Measurements from ENCODE around the gene BIRC6.

The BIRC6 gene

DNA sequence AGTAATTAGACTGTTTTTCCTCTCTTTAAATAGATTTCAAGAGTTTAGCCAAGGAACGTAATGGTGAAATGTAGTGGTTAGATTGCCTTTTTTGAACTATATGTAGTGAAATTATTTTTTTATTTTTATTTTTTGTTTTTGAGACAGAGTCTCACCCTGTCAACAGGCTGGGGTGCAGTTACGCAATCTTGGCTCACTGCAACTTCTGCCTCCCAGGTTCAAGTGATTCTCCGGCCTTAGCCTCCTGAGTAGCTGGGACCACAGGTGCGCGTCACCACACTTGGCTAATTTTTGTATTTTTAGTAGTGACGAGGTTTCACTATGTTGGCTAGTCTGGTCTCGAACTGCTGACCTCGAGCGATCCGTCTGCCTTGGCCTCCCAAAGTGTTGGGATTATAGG, 60.8 kb downstream of the BIRC6 start:
- Histone ChIP-seq H3K9me3 (ENCODE audit: insufficient read depth, low read length) (no peaks in the 10 kb centered on the region), H3K79me2 (ENCODE audit: insufficient read depth, low read length) (peaks cover 63% of the 10 kb centered on the region), H2AFZ (ENCODE audit: low read depth, low read length, severe bottlenecking) (no peak overlapping the region), H3K4me2 (ENCODE audit: low read depth, low read length, poor library complexity, severe bottlenecking) (no peak overlapping the region), H3F3A (ENCODE audit: insufficient read depth) (peaks cover 7% of the 10 kb centered on the region; the same call in 1 of the 2 replicates), H3K9me2 (replicated peaks; ENCODE audit: insufficient read depth, low read length) (no peaks in the 10 kb centered on the region), H3K36me3 (ENCODE audit: low read length) (peaks cover 14% of the 10 kb centered on the region; the same call in 1 of the 2 replicates), H3K9ac (ENCODE audit: low read length) (no peak overlapping the region), H4K20me1 (ENCODE audit: low read depth, low read length) (peaks cover 2% of the 10 kb centered on the region), H3K27ac (ENCODE audit: low read depth, low read length) (no peak overlapping the region), H3K27me3 (ENCODE audit: low read length) (no peaks in the 10 kb centered on the region), H3K4me3 (ENCODE audit: insufficient read depth, low read length, poor library complexity, severe bottlenecking) (no peak overlapping the region)
- TF ChIP-seq EZH2phosphoT487 (conservative IDR thresholded peaks at IDR 0.05; ENCODE audit: low read length), result no peak
- TF ChIP-seq, protein P1, sequence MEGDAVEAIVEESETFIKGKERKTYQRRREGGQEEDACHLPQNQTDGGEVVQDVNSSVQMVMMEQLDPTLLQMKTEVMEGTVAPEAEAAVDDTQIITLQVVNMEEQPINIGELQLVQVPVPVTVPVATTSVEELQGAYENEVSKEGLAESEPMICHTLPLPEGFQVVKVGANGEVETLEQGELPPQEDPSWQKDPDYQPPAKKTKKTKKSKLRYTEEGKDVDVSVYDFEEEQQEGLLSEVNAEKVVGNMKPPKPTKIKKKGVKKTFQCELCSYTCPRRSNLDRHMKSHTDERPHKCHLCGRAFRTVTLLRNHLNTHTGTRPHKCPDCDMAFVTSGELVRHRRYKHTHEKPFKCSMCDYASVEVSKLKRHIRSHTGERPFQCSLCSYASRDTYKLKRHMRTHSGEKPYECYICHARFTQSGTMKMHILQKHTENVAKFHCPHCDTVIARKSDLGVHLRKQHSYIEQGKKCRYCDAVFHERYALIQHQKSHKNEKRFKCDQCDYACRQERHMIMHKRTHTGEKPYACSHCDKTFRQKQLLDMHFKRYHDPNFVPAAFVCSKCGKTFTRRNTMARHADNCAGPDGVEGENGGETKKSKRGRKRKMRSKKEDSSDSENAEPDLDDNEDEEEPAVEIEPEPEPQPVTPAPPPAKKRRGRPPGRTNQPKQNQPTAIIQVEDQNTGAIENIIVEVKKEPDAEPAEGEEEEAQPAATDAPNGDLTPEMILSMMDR (IDR thresholded peaks at IDR 0.05; ENCODE audit: insufficient read depth, low read length, poor library complexity, severe bottlenecking), result no peak

DNA sequence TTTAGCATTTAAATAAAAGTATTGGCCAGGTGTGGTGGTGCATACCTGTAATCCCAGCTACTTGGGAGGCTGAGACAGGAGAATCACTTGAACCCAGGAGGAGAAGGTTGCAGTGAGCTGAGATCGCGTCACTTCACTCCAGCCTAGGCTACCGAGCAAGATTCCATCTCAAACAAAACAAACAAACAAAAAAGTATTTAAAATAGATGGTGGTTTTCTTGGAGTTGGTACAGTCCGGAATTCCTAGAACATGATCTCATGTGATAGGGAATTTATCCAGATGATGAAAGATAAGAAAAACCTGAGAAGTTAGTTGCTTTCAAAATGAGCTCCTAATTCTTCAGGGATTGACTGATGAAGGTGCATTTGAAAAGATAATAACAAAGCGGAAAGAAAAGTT, 62.0 kb downstream of the BIRC6 start:
- Histone ChIP-seq H3K9me3 (ENCODE audit: insufficient read depth, low read length) (no peaks in the 10 kb centered on the region), H4K20me1 (ENCODE audit: low read depth, low read length) (peaks cover 8% of the 10 kb centered on the region), H3K36me3 (ENCODE audit: low read length) (peaks cover 14% of the 10 kb centered on the region; the same call in 1 of the 2 replicates), H2AFZ (ENCODE audit: low read depth, low read length, severe bottlenecking) (no peak overlapping the region), H3F3A (ENCODE audit: insufficient read depth) (peaks cover 7% of the 10 kb centered on the region; the same call in 1 of the 2 replicates), H3K9ac (ENCODE audit: low read length) (no peak overlapping the region), H3K27ac (ENCODE audit: low read depth, low read length) (no peak overlapping the region), H3K9me2 (replicated peaks; ENCODE audit: insufficient read depth, low read length) (no peaks in the 10 kb centered on the region), H3K4me2 (ENCODE audit: low read depth, low read length, poor library complexity, severe bottlenecking) (no peak overlapping the region), H3K79me2 (ENCODE audit: insufficient read depth, low read length) (peaks cover 75% of the 10 kb centered on the region), H3K4me3 (ENCODE audit: insufficient read depth, low read length, poor library complexity, severe bottlenecking) (no peak overlapping the region), H3K27me3 (ENCODE audit: low read length) (no peaks in the 10 kb centered on the region)
- TF ChIP-seq, protein P1 (IDR thresholded peaks at IDR 0.05; ENCODE audit: insufficient read depth, low read length, poor library complexity, severe bottlenecking), result no peak
- TF ChIP-seq EZH2phosphoT487 (conservative IDR thresholded peaks at IDR 0.05; ENCODE audit: low read length), result no peak

DNA sequence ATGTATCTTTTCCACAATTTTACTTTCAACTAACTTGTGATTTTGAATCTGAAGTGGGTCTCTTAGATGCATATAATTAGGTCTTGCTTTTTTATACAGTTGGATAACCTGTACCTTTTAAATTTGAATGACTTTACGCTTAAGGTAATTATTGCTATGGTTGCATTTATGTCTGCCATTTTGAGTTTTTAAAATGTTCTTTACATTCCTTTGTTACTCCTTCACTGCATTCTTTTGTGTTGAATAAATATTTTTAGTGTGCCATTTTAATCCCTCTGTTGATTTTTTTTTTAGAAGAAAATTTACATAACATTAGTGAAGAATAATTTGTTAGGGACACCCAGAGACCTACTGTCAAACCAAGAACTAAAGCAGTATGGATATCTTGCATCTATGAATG, 65.3 kb downstream of the BIRC6 start:
- Histone ChIP-seq H3K27ac (ENCODE audit: low read depth, low read length) (no peak overlapping the region), H3K27me3 (ENCODE audit: low read length) (no peaks in the 10 kb centered on the region), H2AFZ (ENCODE audit: low read depth, low read length, severe bottlenecking) (no peak overlapping the region), H4K20me1 (ENCODE audit: low read depth, low read length) (peaks cover 14% of the 10 kb centered on the region), H3K9me2 (replicated peaks; ENCODE audit: insufficient read depth, low read length) (no peaks in the 10 kb centered on the region), H3K4me3 (ENCODE audit: insufficient read depth, low read length, poor library complexity, severe bottlenecking) (no peak overlapping the region), H3K79me2 (ENCODE audit: insufficient read depth, low read length) (peaks cover 96% of the 10 kb centered on the region), H3K4me2 (ENCODE audit: low read depth, low read length, poor library complexity, severe bottlenecking) (no peak overlapping the region), H3F3A (ENCODE audit: insufficient read depth) (peaks cover 7% of the 10 kb centered on the region; the same call in 1 of the 2 replicates), H3K36me3 (ENCODE audit: low read length) (0 out of 2 replicates have a peak, but pooled peaks cover 8% of the 10 kb centered on the region), H3K9me3 (ENCODE audit: insufficient read depth, low read length) (no peaks in the 10 kb centered on the region), H3K9ac (ENCODE audit: low read length) (no peak overlapping the region)
- TF ChIP-seq EZH2phosphoT487 (conservative IDR thresholded peaks at IDR 0.05; ENCODE audit: low read length), result no peak
- TF ChIP-seq, protein P1 (IDR thresholded peaks at IDR 0.05; ENCODE audit: insufficient read depth, low read length, poor library complexity, severe bottlenecking), result no peak
